Progenitor cell of endocrine pancreas (in vitro differentiated cells): Measurements from ENCODE around the gene OR10P1. TPM values are rescaled to one million over a fixed set of nuclear protein-coding genes. Genes with fewer than 3 reads are reported as not detected.

Experiments
- DNase-seq: peaks from one replicate; pipeline ENCODE4 v3.0.0; 2021; ENCODE audit warnings: low spot score; ENCODE audit not compliant: unreplicated experiment
- H3K27ac Mint-ChIP-seq: 2 replicates; pipeline ENCODE4 v1.8.0; 2021; ENCODE audit warnings: mild to moderate bottlenecking, moderate library complexity, mixed read lengths
- H3K27me3 Mint-ChIP-seq: 2 replicates; pipeline ENCODE4 v1.8.0; 2021; ENCODE audit warnings: mixed read lengths
- H3K36me3 Mint-ChIP-seq: 2 replicates; pipeline ENCODE4 v1.8.0; 2022; ENCODE audit warnings: mixed read lengths; ENCODE audit not compliant: insufficient read depth
- H3K4me1 Mint-ChIP-seq: 2 replicates; pipeline ENCODE4 v1.8.0; 2021; ENCODE audit warnings: low read depth, mixed read lengths
- H3K4me3 Mint-ChIP-seq: 2 replicates; pipeline ENCODE4 v1.8.0; 2021; ENCODE audit warnings: low read depth, mild to moderate bottlenecking, moderate library complexity, mixed read lengths
- H3K9me3 Mint-ChIP-seq: 2 replicates; pipeline ENCODE4 v1.8.0; 2021; ENCODE audit warnings: low read depth, mixed read lengths
- CTCF ChIP-seq: fragments of 200-600 bp; sonication (generic); IDR thresholded peaks from one replicate; pipeline ENCODE4 v1.5.0; 2021; ENCODE audit warnings: antibody characterized with exemption, mild to moderate bottlenecking; ENCODE audit not compliant: unreplicated experiment
- total RNA-seq: library from RNA; stranded (reverse); gene quantifications from 2 replicates; pipeline ENCODE4 v1.2.1, GENCODE V29; 2021

The OR10P1 gene
- total RNA-seq, 1 donor from 2014 or later, result not detected

- peaks cover 23% of the 10 kb centered on the region for H3K27me3 Mint-ChIP-seq
- no peak for DNase-seq
- peaks cover 2% of the 10 kb centered on the region for H3K36me3 Mint-ChIP-seq
- H3K9me3 Mint-ChIP-seq, result no peaks in the 10 kb centered on the region
- peaks cover 9% of the 10 kb centered on the region for H3K4me1 Mint-ChIP-seq
- H3K4me3 Mint-ChIP-seq, result no peak overlapping the region
- no peak for TF ChIP-seq CTCF
- H3K27ac Mint-ChIP-seq, result no peak overlapping the region
These were observed 47.0 kb downstream of the OR10P1 start for GRCh38 chr12:55683676-55684075.

DNA sequence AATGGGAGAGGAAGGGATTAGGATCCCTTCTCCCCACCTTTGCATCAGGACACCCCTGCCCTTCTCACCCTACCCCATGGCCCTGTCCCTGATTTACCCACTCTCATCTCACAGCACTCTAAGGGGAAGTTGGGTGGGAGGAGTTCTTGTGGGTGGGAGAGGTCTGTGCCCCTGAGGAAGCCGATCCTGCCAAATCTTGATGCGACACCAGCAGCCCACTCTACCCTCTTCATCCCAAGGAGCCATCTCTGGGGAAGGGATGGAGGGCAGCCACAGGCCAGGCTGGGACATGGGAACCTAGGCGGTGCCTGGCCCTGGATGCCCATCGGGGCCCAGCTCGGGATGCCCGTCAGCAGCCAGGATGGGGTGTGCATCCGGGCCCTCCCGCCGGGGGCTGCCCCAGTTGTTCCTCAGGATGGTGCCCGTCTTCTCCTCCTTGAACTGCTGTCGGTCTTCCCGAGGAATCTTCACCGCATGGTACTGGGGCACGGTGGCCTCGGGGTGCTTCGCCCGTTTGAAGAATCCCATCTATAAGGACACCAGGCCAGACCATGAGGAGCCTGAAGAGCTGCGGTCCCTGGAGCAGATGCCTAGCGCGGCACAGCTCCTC lies 48.2 kb downstream of the OR10P1 start:
- DNase-seq, result no peak
- no peak overlapping the region for H3K4me3 Mint-ChIP-seq
- TF ChIP-seq CTCF, result no peak
- no peaks in the 10 kb centered on the region for H3K9me3 Mint-ChIP-seq
- H3K27ac Mint-ChIP-seq, result no peak overlapping the region
- H3K27me3 Mint-ChIP-seq, result peaks cover 23% of the 10 kb centered on the region
- H3K36me3 Mint-ChIP-seq, result peaks cover 2% of the 10 kb centered on the region
- peaks cover 9% of the 10 kb centered on the region for H3K4me1 Mint-ChIP-seq

GRCh38 chr12:55685671-55686070 lies 49.0 kb downstream of the OR10P1 start:
- Mint-ChIP-seq H3K4me1 (peaks cover 9% of the 10 kb centered on the region), H3K9me3 (no peaks in the 10 kb centered on the region), H3K27me3 (peaks cover 23% of the 10 kb centered on the region), H3K27ac (no peak overlapping the region), H3K4me3 (no peak overlapping the region), H3K36me3 (peaks cover 2% of the 10 kb centered on the region)
- no peak for TF ChIP-seq CTCF
- DNase-seq, result no peak

- no peak for DNase-seq
- Mint-ChIP-seq H3K27me3 (peaks cover 20% of the 10 kb centered on the region), H3K36me3 (peaks cover 2% of the 10 kb centered on the region), H3K4me1 (peaks cover 4% of the 10 kb centered on the region), H3K27ac (no peak overlapping the region), H3K4me3 (no peak overlapping the region), H3K9me3 (no peaks in the 10 kb centered on the region)
- TF ChIP-seq CTCF, result no peak
These were observed 49.8 kb downstream of the OR10P1 start for GRCh38 chr12:55686366-55687010.

Other genes with a start within 250 kb of the OR10P1 start
- gene OR6C65, start 236.4 kb upstream of the OR10P1 start, total RNA-seq, result not detected in 2 replicates
- not detected in 2 replicates for gene OR6C76, start 210.6 kb upstream of the OR10P1 start, total RNA-seq
- not detected in 2 replicates for gene OR6C2, start 192.8 kb upstream of the OR10P1 start, total RNA-seq
- not detected in 2 replicates for gene OR6C70, start 166.8 kb upstream of the OR10P1 start, total RNA-seq
- gene OR6C68, start 144.5 kb upstream of the OR10P1 start, total RNA-seq, result not detected in 2 replicates
- gene OR6C4, start 87.3 kb upstream of the OR10P1 start, total RNA-seq, result not detected in 2 replicates
- not detected in 2 replicates for gene OR2AP1, start 64.4 kb upstream of the OR10P1 start, total RNA-seq
- 23.6 and 25.1 TPM in 2 replicates for gene ITGA7, start 71.0 kb downstream of the OR10P1 start, total RNA-seq
- gene BLOC1S1, start 79.2 kb downstream of the OR10P1 start, total RNA-seq, result 65.8 and 68.5 TPM in 2 replicates
- 7.9 and 9.7 TPM in 2 replicates for gene RDH5, start 83.5 kb downstream of the OR10P1 start, total RNA-seq
- gene CD63, start 92.1 kb downstream of the OR10P1 start, total RNA-seq, result 407 and 432 TPM in 2 replicates
- 42.8 and 50.3 TPM in 2 replicates for gene GDF11, start 106.2 kb downstream of the OR10P1 start, total RNA-seq
- gene SARNP, start 180.8 kb downstream of the OR10P1 start, total RNA-seq, result 85.7 and 91.0 TPM in 2 replicates
- gene ORMDL2, start 181.1 kb downstream of the OR10P1 start, total RNA-seq, result 36.5 and 40.5 TPM in 2 replicates
- gene DNAJC14, start 192.7 kb downstream of the OR10P1 start, total RNA-seq, result 37.6 and 38.6 TPM in 2 replicates
- gene MMP19, start 206.0 kb downstream of the OR10P1 start, total RNA-seq, result 0.62 and 0.89 TPM in 2 replicates